DMS79 treated with DMSO at 0.1 percent for 48 hours (cell line): ENCODE data around the gene CRYGC.
"Not testable (repeated sequence)": the region's sequence is repeated elsewhere in the genome, so short reads cannot be mapped to it uniquely, and the experiment has no call there.

Experiments
- DNase-seq: peaks from one replicate; lab custom pipeline; 2025; lab: John Stamatoyannopoulos, UW

Gene CRYGC

GRCh38 chr2:208136716-208137094 lies 7.1 kb upstream of the CRYGC start:
- no peak for DNase-seq

- no peak for DNase-seq
Measured at GRCh38 chr2:208135794-208136715, 6.4 kb upstream of the CRYGC start.

GRCh38 chr2:208134928-208135586 lies 5.4 kb upstream of the CRYGC start:
- DNase-seq, result no peak

- no peak for DNase-seq
Measured at GRCh38 chr2:208130712-208131110, 1.1 kb upstream of the CRYGC start.

GRCh38 chr2:208128136-208128535 lies 1.5 kb downstream of the CRYGC start:
- DNase-seq, result no peak

GRCh38 chr2:208127090-208127489 lies 2.5 kb downstream of the CRYGC start:
- no peak for DNase-seq

GRCh38 chr2:208125251-208125650 lies 4.4 kb downstream of the CRYGC start:
- DNase-seq, result no peak

- not testable (repeated sequence) for DNase-seq
Measured at GRCh38 chr2:208124013-208124715, 5.5 kb downstream of the CRYGC start, which contains the start of gene CRYGD. Gene CRYGD (minus strand): TSS chr2:208124524. CDS start chr2:208124473, 51 bp downstream.

GRCh38 chr2:208122248-208122647 lies 7.4 kb downstream of the CRYGC start:
- DNase-seq, result no peak

- DNase-seq, result no peak
Measured at GRCh38 chr2:208118918-208119317, 10.7 kb downstream of the CRYGC start.

GRCh38 chr2:208117390-208117789 lies 12.2 kb downstream of the CRYGC start:
- not testable (repeated sequence) for DNase-seq

GRCh38 chr2:208112969-208113368 lies 16.7 kb downstream of the CRYGC start:
- peak; percentile 40 for DNase-seq

GRCh38 chr2:208112273-208112745 lies 17.3 kb downstream of the CRYGC start:
- not testable (repeated sequence) for DNase-seq

GRCh38 chr2:208103616-208104015 lies 26.0 kb downstream of the CRYGC start:
- no peak for DNase-seq

- DNase-seq, result peak; percentile 25
Measured at GRCh38 chr2:208101716-208102631, 27.7 kb downstream of the CRYGC start.

GRCh38 chr2:208099682-208100470 lies 29.8 kb downstream of the CRYGC start:
- DNase-seq, result no peak

GRCh38 chr2:208098701-208099100 lies 30.9 kb downstream of the CRYGC start:
- not testable (repeated sequence) for DNase-seq

- no peak for DNase-seq
Measured at GRCh38 chr2:208098267-208098666, 31.4 kb downstream of the CRYGC start.

- DNase-seq, result no peak
Measured at GRCh38 chr2:208097801-208098200, 31.8 kb downstream of the CRYGC start.

GRCh38 chr2:208097313-208097712 lies 32.3 kb downstream of the CRYGC start:
- no peak for DNase-seq
